ENCODE measurements around the gene ETS1. TPM values are rescaled to one million over a fixed set of nuclear protein-coding genes. Genes with fewer than 3 reads are reported as not detected.

The ETS1 gene
- polyA plus RNA-seq, 2 of the 4 experiments (the other 2 are of a cell fraction), result 14.5 to 18.8 TPM

DNA sequence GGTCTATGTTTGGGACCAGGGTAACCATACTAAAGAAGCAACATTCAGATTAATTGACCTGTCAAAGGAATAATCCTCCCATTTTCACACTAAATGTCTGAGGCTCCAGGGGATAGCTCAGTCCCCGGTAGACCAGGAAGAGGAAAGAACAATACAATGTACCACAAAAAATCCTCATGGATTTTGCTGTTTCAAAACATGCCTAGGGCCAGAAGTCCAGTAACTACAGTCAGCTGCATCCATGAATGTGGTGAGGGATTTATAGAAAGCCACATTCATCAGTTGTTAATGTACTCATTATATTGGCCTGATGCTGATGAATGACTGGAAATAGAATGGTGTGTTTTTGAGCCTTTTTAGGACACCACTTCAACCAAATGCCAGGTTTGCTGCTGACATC, 6.9 kb upstream of the ETS1 start:
- no peaks in the 10 kb centered on the region for H3K4me1 ChIP-seq
- no peak overlapping the region for H3K4me3 ChIP-seq
- POLR2A ChIA-PET, result no interaction called here
- ATAC-seq, result no peak
- TF ChIP-seq, protein P1, sequence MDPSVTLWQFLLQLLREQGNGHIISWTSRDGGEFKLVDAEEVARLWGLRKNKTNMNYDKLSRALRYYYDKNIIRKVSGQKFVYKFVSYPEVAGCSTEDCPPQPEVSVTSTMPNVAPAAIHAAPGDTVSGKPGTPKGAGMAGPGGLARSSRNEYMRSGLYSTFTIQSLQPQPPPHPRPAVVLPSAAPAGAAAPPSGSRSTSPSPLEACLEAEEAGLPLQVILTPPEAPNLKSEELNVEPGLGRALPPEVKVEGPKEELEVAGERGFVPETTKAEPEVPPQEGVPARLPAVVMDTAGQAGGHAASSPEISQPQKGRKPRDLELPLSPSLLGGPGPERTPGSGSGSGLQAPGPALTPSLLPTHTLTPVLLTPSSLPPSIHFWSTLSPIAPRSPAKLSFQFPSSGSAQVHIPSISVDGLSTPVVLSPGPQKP (IDR thresholded peaks at IDR 0.05; ENCODE audit: low read depth, low read length), result no peak
- TF ChIP-seq, protein P2, sequence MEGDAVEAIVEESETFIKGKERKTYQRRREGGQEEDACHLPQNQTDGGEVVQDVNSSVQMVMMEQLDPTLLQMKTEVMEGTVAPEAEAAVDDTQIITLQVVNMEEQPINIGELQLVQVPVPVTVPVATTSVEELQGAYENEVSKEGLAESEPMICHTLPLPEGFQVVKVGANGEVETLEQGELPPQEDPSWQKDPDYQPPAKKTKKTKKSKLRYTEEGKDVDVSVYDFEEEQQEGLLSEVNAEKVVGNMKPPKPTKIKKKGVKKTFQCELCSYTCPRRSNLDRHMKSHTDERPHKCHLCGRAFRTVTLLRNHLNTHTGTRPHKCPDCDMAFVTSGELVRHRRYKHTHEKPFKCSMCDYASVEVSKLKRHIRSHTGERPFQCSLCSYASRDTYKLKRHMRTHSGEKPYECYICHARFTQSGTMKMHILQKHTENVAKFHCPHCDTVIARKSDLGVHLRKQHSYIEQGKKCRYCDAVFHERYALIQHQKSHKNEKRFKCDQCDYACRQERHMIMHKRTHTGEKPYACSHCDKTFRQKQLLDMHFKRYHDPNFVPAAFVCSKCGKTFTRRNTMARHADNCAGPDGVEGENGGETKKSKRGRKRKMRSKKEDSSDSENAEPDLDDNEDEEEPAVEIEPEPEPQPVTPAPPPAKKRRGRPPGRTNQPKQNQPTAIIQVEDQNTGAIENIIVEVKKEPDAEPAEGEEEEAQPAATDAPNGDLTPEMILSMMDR (IDR thresholded peaks at IDR 0.05), result no peak
- DNase-seq (ENCODE audit: low read depth in 1 of 2, low spot score in 1 of 2), result no peak
- H3K27ac ChIP-seq, result no peak overlapping the region
- H3K9me3 ChIP-seq, result no peaks in the 10 kb centered on the region
- FAIRE-seq, result no peak
- WGBS (ENCODE audit: missing lambda C conversion rate), result 14% methylated on average over 1 of the region's 1 CpG
- no peak overlapping the region for H3K4me2 ChIP-seq
- CTCF ChIA-PET, result interaction anchor here (1.5 kb wide), 1 partner anchor 422 kb away, joined by 5 read pairs; no protein-coding TSS in a partner anchor

DNA sequence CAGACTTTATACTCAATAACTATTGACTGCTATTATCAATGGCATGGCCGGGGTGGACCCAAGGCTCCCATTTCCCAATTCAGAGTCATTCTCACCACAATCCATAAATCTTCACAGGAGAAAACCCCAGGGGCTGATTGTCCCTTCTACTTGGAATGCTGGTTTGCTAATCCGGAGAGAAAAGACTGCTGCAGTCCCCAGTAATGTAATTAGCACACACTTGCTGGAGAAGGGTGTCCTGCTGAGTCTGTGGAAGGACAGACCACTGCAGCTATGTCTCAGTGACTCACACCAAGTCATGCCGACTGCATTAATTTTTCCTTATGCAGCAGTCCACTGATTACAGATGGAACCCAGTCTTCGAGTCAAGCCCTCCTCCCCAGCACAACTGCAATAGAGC, 5.9 kb upstream of the ETS1 start:
- no peak for FAIRE-seq
- Histone ChIP-seq H3K9me3 (no peaks in the 10 kb centered on the region), H3K4me1 (no peaks in the 10 kb centered on the region), H3K4me2 (no peak overlapping the region), H3K4me3 (no peak overlapping the region), H3K27ac (no peak overlapping the region)
- no peak for DNase-seq (ENCODE audit: low read depth in 1 of 2, low spot score in 1 of 2)
- TF ChIP-seq HOXB13 (CRISPR knock-in tag; IDR thresholded peaks at IDR 0.05; ENCODE audit: low read depth), result no peak
- TF ChIP-seq FOSB (CRISPR knock-in tag; IDR thresholded peaks at IDR 0.05), result no peak
- TF ChIP-seq BHLHE40 (IDR thresholded peaks at IDR 0.05; ENCODE audit: low read depth, low read length), result no peak
- no peak for TF ChIP-seq RARB (CRISPR knock-in tag; IDR thresholded peaks at IDR 0.05)
- TF ChIP-seq, protein P3, sequence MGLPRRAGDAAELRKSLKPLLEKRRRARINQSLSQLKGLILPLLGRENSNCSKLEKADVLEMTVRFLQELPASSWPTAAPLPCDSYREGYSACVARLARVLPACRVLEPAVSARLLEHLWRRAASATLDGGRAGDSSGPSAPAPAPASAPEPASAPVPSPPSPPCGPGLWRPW (IDR thresholded peaks at IDR 0.05), result no peak
- TF ChIP-seq HOXA7 (CRISPR knock-in tag; IDR thresholded peaks at IDR 0.05), result no peak
- TF ChIP-seq, protein P4, sequence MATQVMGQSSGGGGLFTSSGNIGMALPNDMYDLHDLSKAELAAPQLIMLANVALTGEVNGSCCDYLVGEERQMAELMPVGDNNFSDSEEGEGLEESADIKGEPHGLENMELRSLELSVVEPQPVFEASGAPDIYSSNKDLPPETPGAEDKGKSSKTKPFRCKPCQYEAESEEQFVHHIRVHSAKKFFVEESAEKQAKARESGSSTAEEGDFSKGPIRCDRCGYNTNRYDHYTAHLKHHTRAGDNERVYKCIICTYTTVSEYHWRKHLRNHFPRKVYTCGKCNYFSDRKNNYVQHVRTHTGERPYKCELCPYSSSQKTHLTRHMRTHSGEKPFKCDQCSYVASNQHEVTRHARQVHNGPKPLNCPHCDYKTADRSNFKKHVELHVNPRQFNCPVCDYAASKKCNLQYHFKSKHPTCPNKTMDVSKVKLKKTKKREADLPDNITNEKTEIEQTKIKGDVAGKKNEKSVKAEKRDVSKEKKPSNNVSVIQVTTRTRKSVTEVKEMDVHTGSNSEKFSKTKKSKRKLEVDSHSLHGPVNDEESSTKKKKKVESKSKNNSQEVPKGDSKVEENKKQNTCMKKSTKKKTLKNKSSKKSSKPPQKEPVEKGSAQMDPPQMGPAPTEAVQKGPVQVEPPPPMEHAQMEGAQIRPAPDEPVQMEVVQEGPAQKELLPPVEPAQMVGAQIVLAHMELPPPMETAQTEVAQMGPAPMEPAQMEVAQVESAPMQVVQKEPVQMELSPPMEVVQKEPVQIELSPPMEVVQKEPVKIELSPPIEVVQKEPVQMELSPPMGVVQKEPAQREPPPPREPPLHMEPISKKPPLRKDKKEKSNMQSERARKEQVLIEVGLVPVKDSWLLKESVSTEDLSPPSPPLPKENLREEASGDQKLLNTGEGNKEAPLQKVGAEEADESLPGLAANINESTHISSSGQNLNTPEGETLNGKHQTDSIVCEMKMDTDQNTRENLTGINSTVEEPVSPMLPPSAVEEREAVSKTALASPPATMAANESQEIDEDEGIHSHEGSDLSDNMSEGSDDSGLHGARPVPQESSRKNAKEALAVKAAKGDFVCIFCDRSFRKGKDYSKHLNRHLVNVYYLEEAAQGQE (IDR thresholded peaks at IDR 0.05), result no peak
- no peak for TF ChIP-seq NFE2L2 (conservative IDR thresholded peaks at IDR 0.05; ENCODE audit: low read length)
- TF ChIP-seq MAZ (IDR thresholded peaks at IDR 0.05; ENCODE audit: borderline replicate concordance, low read depth, low read length), result no peak
- no peak for TF ChIP-seq FOSL2 (IDR thresholded peaks at IDR 0.05)
- TF ChIP-seq FOSL2 (CRISPR knock-in tag; IDR thresholded peaks at IDR 0.05), result no peak
- TF ChIP-seq CBX2 (IDR thresholded peaks at IDR 0.05; ENCODE audit: borderline replicate concordance, low read depth), result no peak
- TF ChIP-seq PHF8 (IDR thresholded peaks at IDR 0.05; ENCODE audit: borderline replicate concordance, low read depth), result no peak
- TF ChIP-seq CBX8 (IDR thresholded peaks at IDR 0.05), result no peak
- TF ChIP-seq MYC (IDR thresholded peaks at IDR 0.05; ENCODE audit: borderline replicate concordance, low read length), result no peak
- no peak for TF ChIP-seq TP53 (CRISPR knock-in tag; IDR thresholded peaks at IDR 0.05)
- WGBS (ENCODE audit: missing lambda C conversion rate), result 20% methylated on average over 4 of the region's 4 CpGs
- ChIA-PET POLR2A (no interaction called here), CTCF (interaction anchor here (1.5 kb wide), 1 partner anchor 421 kb away, joined by 5 read pairs; no protein-coding TSS in a partner anchor)
- ATAC-seq, result no peak

Measured in A549 (cell line).